DND-41 (cell line): ENCODE results near the gene EPHX1.

Experiments used
- ATAC-seq: fragments of 200-7000 bp; cut with Tn5 transposase; 3 replicates; pipeline ENCODE4 v1.9.1; 2021; ENCODE audit warnings: low read depth; ENCODE audit not compliant: insufficient read depth
- DNase-seq: peaks from one replicate; pipeline ENCODE4 v3.0.0-alpha.2; 2020
- H2AFZ ChIP-seq: 2 replicates; pipeline ENCODE4 v1.6.0; 2012; ENCODE audit warnings: low read depth, low read length
- H3K27ac ChIP-seq: 2 replicates; pipeline ENCODE4 v1.5.1; 2012; ENCODE audit warnings: low read length, inconsistent platforms
- H3K27me3 ChIP-seq: fragments of 200-600 bp; sonication (generic); 2 replicates; pipeline ENCODE4 v1.6.0; 2012; ENCODE audit warnings: low read length, mild to moderate bottlenecking, inconsistent platforms; ENCODE audit not compliant: insufficient read depth, poor library complexity
- H3K36me3 ChIP-seq: 2 replicates; pipeline ENCODE4 v1.5.1; 2012; ENCODE audit warnings: low read length, inconsistent platforms; ENCODE audit not compliant: insufficient read depth
- H3K4me1 ChIP-seq: 2 replicates; pipeline ENCODE4 v1.5.1; 2012; ENCODE audit warnings: mild to moderate bottlenecking, low read length; ENCODE audit not compliant: insufficient read depth
- H3K4me2 ChIP-seq: 2 replicates; pipeline ENCODE4 v1.6.0; 2012; ENCODE audit warnings: mild to moderate bottlenecking, moderate library complexity, low read length, inconsistent platforms; ENCODE audit not compliant: insufficient read depth
- H3K4me3 ChIP-seq, 2 experiments: fragments of 200-600 bp in 1 of 2; shearing (Covaris generic) in 1 of 2; 2 replicates each; pipeline ENCODE4 v1.5.1; 2012 to 2016; ENCODE audit warnings: inconsistent platforms in 2 of 2, low read length in 2 of 2, mild to moderate bottlenecking in 2 of 2, low read depth in 1 of 2, moderate library complexity in 1 of 2
- H3K79me2 ChIP-seq: 2 replicates; pipeline ENCODE4 v1.6.0; 2012; ENCODE audit warnings: low read length, inconsistent platforms; ENCODE audit not compliant: insufficient read depth
- H3K9ac ChIP-seq: 2 replicates; pipeline ENCODE4 v1.6.0; 2012; ENCODE audit warnings: low read depth, mild to moderate bottlenecking, inconsistent platforms, low read length, moderate library complexity
- H3K9me3 ChIP-seq: 2 replicates; pipeline ENCODE4 v1.5.1; 2012; ENCODE audit warnings: low read length, moderate library complexity, mild to moderate bottlenecking, inconsistent platforms; ENCODE audit not compliant: insufficient read depth, severe bottlenecking
- H4K20me1 ChIP-seq: 2 replicates; pipeline ENCODE4 v1.6.0; 2012; ENCODE audit warnings: low read length; ENCODE audit not compliant: insufficient read depth
- EZH2 ChIP-seq: IDR thresholded peaks from 3 replicates; pipeline ENCODE4 v1.6.1; 2012; ENCODE audit warnings: borderline replicate concordance, low read depth, mild to moderate bottlenecking, moderate library complexity, low read length, inconsistent platforms; ENCODE audit not compliant: severe bottlenecking
- TF ChIP-seq, protein P1 (sequence below): IDR thresholded peaks from 2 replicates; pipeline ENCODE4 v1.5.1; 2012; ENCODE audit warnings: borderline replicate concordance, low read length, moderate library complexity, mild to moderate bottlenecking; ENCODE audit not compliant: poor library complexity, severe bottlenecking; ENCODE audit errors: extremely low read depth

Gene EPHX1

DNA sequence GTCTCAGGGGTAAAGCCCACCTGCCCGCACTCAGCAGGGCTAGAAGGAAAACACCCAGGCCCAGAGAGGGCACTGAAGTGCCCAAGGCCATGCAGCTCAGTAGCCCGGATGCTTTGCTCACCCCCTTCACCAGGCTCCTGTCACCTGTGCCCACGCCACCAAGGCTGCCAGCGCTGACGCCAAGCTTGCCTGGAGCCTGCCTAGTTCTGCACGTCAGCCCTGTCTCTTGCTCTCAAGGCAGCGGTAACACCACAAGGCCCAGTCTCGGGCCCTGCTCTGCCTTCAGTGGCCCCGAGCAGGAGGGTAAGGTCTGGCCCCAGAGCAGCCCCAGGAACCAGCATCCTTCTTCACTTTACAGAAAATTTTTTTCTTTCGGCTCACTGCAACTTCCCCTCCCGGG is 64.5 kb downstream of the EPHX1 start:
- ATAC-seq (no peak), DNase-seq (no peak)
- Histone ChIP-seq H3K36me3 (peaks cover 10% of the 10 kb centered on the region), H3K79me2 (no peaks in the 10 kb centered on the region), H3K4me3 (no peak overlapping the region), H4K20me1 (no peaks in the 10 kb centered on the region), H3K4me1 (peaks cover 8% of the 10 kb centered on the region), H3K9ac (no peak overlapping the region), H3K27me3 (no peaks in the 10 kb centered on the region), H3K9me3 (no peaks in the 10 kb centered on the region), H2AFZ (no peak overlapping the region), H3K4me2 (no peak overlapping the region), H3K27ac (no peak overlapping the region)
- no peak for TF ChIP-seq EZH2
- TF ChIP-seq, protein P1, sequence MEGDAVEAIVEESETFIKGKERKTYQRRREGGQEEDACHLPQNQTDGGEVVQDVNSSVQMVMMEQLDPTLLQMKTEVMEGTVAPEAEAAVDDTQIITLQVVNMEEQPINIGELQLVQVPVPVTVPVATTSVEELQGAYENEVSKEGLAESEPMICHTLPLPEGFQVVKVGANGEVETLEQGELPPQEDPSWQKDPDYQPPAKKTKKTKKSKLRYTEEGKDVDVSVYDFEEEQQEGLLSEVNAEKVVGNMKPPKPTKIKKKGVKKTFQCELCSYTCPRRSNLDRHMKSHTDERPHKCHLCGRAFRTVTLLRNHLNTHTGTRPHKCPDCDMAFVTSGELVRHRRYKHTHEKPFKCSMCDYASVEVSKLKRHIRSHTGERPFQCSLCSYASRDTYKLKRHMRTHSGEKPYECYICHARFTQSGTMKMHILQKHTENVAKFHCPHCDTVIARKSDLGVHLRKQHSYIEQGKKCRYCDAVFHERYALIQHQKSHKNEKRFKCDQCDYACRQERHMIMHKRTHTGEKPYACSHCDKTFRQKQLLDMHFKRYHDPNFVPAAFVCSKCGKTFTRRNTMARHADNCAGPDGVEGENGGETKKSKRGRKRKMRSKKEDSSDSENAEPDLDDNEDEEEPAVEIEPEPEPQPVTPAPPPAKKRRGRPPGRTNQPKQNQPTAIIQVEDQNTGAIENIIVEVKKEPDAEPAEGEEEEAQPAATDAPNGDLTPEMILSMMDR, result no peak

DNA sequence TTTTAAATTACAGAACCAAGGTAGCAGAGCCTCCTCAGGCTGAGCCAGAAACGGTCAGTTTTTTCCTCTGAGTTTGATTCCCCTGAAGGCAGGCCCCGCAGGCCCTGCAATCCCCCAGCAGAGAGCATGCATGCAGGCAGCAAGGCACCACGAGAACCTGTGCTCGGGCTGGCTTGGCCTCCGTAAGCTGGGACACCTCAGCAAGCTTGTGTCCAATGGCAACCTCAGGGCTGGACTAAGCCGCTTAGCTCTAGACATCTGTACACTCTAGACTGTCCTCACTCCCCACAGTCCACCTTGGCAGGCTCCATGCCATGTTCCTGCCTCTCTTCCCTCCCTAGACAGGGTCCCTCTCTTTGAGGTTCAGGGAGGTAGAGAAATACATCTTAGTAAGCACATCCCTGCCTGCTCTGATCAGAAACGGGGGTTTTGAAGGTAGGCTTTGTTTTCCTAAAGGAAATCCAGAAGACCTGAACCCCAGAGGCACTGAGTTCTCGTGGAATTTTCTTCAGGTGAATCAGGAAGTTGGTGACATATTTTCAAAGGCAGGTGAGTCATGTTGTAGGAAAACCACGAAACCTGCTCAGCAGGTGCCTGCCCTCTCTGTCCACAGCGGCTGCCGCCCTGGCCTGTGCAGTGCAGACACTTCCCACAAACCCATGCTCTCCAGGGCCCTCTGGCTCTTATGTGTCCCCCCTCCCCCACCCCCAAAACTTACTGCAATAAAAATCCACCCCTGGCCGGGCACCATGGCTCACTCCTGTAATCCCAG is 65.3 kb downstream of the EPHX1 start:
- peaks cover 3% of the 10 kb centered on the region; the same call in 1 of the 2 replicates for H4K20me1 ChIP-seq
- H3K27ac ChIP-seq, result no peak overlapping the region

DNA sequence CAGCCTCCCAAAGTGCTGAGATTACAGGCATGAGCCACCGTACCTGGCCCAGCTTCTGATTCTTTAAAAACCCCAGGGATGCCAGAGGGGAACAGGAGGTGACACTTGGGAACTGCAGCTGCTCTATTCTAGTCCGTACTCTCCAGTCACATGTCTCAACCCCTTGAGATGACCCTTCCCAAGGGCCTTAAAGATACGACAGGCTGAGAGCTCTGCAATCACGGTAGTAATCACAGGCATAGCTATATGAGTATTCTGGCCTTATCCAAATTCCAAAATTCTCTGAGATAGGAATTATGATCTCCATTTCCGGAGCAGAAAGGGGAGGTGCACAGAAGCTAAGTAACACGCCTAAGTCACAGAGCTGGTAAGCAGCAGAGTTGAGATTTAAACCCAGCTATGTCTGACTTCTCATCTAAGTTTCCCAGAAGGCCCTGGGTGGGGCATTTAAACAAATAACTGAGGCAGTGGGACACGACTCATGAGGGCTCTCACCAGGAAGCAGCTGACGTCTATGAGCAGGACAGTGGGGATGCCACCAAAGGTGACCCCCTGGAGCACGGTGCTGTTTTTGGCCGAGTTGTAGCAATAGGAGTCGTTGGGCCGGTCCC is 67.1 kb downstream of the EPHX1 start:
- H3K36me3 ChIP-seq, result peaks cover 6% of the 10 kb centered on the region; the same call in 1 of the 2 replicates
- H3K27ac ChIP-seq, result no peak overlapping the region
- H3K9me3 ChIP-seq, result no peaks in the 10 kb centered on the region
- H4K20me1 ChIP-seq, result peaks cover 3% of the 10 kb centered on the region; the same call in 1 of the 2 replicates
- no peak for DNase-seq
- peaks cover 34% of the 10 kb centered on the region for H3K4me1 ChIP-seq
- no peaks in the 10 kb centered on the region for H3K79me2 ChIP-seq
- no peak overlapping the region for H3K4me3 ChIP-seq
- no peak for ATAC-seq
- H3K9ac ChIP-seq, result no peak overlapping the region
- no peaks in the 10 kb centered on the region for H3K27me3 ChIP-seq
- H3K4me2 ChIP-seq, result no peak overlapping the region
- TF ChIP-seq, protein P1, result no peak
- no peak for TF ChIP-seq EZH2
- no peak overlapping the region for H2AFZ ChIP-seq

More for the DNA sequence above, 65.3 kb downstream of the EPHX1 start:
- Histone ChIP-seq H3K9me3 (no peaks in the 10 kb centered on the region), H3K9ac (no peak overlapping the region), H3K36me3 (peaks cover 10% of the 10 kb centered on the region), H3K4me2 (no peak overlapping the region), H3K4me3 (no peak overlapping the region), H3K79me2 (no peaks in the 10 kb centered on the region), H3K4me1 (peaks cover 16% of the 10 kb centered on the region), H2AFZ (no peak overlapping the region), H3K27me3 (no peaks in the 10 kb centered on the region)
- ATAC-seq (no peak), DNase-seq (no peak)
- TF ChIP-seq, protein P1, result no peak
- no peak for TF ChIP-seq EZH2
